ENCODE results near the gene ARL5C.

ARL5C gene

DNA sequence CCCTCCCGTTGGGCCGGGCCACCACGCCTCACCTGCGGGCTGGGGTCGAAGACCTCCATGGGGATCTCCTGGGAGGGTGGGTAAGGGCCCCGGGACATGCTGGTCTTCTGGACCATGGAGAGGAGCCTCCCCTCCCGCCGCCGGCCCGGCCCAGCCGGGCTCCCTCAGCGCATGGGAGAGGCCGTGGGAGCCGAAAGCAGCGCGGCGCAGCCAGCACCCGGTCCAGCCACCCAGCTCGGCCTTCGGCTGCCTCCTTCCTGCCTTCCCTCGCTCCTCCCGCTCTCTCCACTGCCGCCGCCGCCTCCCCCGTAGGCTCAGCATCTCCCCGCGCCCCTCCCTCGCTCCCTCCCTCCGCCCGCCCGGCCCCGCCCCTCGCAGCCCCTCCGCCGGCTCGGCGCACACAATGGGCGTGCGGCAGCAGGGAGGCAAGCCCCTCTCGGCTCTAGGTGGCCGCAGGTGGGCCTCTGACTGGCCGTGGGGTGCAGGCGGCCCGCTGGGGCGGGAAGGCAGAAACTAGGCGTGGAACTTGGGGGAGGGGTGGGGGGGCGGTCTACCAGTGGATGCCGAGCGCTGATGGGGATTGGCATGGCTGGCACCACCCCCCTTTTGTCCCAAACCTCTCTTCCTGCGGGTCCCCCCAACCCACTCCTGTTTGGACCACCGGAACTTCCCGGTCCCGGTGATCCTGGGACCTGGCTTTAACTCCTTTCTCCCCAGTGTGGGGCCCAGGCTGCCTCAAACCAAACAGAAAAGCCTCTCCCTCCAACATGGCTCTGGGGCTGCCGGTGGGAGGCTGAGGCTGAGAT lies 31.6 kb upstream of the ARL5C start, which contains the start of gene CACNB1 (continued):
- TF ChIP-seq, protein P1, sequence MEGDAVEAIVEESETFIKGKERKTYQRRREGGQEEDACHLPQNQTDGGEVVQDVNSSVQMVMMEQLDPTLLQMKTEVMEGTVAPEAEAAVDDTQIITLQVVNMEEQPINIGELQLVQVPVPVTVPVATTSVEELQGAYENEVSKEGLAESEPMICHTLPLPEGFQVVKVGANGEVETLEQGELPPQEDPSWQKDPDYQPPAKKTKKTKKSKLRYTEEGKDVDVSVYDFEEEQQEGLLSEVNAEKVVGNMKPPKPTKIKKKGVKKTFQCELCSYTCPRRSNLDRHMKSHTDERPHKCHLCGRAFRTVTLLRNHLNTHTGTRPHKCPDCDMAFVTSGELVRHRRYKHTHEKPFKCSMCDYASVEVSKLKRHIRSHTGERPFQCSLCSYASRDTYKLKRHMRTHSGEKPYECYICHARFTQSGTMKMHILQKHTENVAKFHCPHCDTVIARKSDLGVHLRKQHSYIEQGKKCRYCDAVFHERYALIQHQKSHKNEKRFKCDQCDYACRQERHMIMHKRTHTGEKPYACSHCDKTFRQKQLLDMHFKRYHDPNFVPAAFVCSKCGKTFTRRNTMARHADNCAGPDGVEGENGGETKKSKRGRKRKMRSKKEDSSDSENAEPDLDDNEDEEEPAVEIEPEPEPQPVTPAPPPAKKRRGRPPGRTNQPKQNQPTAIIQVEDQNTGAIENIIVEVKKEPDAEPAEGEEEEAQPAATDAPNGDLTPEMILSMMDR (tag by site-specific recombination; IDR thresholded peaks at IDR 0.05), result no peak
- TF ChIP-seq ZSCAN30 (tag by site-specific recombination; IDR thresholded peaks at IDR 0.05) (0 out of 2 replicates have a peak, but pooled peaks have one; percentile 30), ZNF16 (tag by site-specific recombination; IDR thresholded peaks at IDR 0.05; ENCODE audit: low read depth) (no peak), HOXA7 (CRISPR knock-in tag; IDR thresholded peaks at IDR 0.05; ENCODE audit: borderline replicate concordance) (no peak), ZNF311 (tag by site-specific recombination; IDR thresholded peaks at IDR 0.05; ENCODE audit: borderline replicate concordance) (no peak), ZBTB48 (tag by site-specific recombination; IDR thresholded peaks at IDR 0.05) (no peak), ZNF529 (tag by site-specific recombination; IDR thresholded peaks at IDR 0.05; ENCODE audit: insufficient replicate concordance) (no peak), ZBTB21 (tag by site-specific recombination; IDR thresholded peaks at IDR 0.05) (no peak), MEIS1 (CRISPR knock-in tag; IDR thresholded peaks at IDR 0.05; ENCODE audit: borderline replicate concordance) (no peak), BCL11B (tag by site-specific recombination; IDR thresholded peaks at IDR 0.05; ENCODE audit: low read depth) (no peak), ZNF239 (tag by site-specific recombination; IDR thresholded peaks at IDR 0.05) (no peak)
- TF ChIP-seq, protein P2, sequence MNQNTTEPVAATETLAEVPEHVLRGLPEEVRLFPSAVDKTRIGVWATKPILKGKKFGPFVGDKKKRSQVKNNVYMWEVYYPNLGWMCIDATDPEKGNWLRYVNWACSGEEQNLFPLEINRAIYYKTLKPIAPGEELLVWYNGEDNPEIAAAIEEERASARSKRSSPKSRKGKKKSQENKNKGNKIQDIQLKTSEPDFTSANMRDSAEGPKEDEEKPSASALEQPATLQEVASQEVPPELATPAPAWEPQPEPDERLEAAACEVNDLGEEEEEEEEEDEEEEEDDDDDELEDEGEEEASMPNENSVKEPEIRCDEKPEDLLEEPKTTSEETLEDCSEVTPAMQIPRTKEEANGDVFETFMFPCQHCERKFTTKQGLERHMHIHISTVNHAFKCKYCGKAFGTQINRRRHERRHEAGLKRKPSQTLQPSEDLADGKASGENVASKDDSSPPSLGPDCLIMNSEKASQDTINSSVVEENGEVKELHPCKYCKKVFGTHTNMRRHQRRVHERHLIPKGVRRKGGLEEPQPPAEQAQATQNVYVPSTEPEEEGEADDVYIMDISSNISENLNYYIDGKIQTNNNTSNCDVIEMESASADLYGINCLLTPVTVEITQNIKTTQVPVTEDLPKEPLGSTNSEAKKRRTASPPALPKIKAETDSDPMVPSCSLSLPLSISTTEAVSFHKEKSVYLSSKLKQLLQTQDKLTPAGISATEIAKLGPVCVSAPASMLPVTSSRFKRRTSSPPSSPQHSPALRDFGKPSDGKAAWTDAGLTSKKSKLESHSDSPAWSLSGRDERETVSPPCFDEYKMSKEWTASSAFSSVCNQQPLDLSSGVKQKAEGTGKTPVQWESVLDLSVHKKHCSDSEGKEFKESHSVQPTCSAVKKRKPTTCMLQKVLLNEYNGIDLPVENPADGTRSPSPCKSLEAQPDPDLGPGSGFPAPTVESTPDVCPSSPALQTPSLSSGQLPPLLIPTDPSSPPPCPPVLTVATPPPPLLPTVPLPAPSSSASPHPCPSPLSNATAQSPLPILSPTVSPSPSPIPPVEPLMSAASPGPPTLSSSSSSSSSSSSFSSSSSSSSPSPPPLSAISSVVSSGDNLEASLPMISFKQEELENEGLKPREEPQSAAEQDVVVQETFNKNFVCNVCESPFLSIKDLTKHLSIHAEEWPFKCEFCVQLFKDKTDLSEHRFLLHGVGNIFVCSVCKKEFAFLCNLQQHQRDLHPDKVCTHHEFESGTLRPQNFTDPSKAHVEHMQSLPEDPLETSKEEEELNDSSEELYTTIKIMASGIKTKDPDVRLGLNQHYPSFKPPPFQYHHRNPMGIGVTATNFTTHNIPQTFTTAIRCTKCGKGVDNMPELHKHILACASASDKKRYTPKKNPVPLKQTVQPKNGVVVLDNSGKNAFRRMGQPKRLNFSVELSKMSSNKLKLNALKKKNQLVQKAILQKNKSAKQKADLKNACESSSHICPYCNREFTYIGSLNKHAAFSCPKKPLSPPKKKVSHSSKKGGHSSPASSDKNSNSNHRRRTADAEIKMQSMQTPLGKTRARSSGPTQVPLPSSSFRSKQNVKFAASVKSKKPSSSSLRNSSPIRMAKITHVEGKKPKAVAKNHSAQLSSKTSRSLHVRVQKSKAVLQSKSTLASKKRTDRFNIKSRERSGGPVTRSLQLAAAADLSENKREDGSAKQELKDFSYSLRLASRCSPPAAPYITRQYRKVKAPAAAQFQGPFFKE (tag by site-specific recombination; IDR thresholded peaks at IDR 0.05; ENCODE audit: borderline replicate concordance), result no peak
- TF ChIP-seq, protein P3, sequence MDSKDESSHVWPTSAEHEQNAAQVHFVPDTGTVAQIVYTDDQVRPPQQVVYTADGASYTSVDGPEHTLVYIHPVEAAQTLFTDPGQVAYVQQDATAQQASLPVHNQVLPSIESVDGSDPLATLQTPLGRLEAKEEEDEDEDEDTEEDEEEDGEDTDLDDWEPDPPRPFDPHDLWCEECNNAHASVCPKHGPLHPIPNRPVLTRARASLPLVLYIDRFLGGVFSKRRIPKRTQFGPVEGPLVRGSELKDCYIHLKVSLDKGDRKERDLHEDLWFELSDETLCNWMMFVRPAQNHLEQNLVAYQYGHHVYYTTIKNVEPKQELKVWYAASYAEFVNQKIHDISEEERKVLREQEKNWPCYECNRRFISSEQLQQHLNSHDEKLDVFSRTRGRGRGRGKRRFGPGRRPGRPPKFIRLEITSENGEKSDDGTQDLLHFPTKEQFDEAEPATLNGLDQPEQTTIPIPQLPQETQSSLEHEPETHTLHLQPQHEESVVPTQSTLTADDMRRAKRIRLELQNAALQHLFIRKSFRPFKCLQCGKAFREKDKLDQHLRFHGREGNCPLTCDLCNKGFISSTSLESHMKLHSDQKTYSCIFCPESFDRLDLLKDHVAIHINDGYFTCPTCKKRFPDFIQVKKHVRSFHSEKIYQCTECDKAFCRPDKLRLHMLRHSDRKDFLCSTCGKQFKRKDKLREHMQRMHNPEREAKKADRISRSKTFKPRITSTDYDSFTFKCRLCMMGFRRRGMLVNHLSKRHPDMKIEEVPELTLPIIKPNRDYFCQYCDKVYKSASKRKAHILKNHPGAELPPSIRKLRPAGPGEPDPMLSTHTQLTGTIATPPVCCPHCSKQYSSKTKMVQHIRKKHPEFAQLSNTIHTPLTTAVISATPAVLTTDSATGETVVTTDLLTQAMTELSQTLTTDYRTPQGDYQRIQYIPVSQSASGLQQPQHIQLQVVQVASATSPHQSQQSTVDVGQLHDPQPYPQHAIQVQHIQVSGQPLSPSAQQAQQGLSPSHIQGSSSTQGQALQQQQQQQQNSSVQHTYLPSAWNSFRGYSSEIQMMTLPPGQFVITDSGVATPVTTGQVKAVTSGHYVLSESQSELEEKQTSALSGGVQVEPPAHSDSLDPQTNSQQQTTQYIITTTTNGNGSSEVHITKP (tag by site-specific recombination; IDR thresholded peaks at IDR 0.05), result peak; percentile 55; the same call in 1 of the 2 replicates
- TF ChIP-seq, protein P4, sequence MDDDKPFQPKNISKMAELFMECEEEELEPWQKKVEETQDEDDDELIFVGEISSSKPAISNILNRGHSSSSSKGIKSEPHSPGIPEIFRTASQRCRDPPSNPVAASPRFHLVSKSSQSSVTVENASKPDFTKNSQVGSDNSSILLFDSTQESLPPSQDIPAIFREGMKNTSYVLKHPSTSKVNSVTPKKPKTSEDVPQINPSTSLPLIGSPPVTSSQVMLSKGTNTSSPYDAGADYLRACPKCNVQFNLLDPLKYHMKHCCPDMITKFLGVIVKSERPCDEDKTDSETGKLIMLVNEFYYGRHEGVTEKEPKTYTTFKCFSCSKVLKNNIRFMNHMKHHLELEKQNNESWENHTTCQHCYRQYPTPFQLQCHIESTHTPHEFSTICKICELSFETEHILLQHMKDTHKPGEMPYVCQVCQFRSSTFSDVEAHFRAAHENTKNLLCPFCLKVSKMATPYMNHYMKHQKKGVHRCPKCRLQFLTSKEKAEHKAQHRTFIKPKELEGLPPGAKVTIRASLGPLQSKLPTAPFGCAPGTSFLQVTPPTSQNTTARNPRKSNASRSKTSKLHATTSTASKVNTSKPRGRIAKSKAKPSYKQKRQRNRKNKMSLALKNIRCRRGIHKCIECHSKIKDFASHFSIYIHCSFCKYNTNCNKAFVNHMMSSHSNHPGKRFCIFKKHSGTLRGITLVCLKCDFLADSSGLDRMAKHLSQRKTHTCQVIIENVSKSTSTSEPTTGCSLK (tag by site-specific recombination; IDR thresholded peaks at IDR 0.05), result no peak
- TF ChIP-seq, protein P5, sequence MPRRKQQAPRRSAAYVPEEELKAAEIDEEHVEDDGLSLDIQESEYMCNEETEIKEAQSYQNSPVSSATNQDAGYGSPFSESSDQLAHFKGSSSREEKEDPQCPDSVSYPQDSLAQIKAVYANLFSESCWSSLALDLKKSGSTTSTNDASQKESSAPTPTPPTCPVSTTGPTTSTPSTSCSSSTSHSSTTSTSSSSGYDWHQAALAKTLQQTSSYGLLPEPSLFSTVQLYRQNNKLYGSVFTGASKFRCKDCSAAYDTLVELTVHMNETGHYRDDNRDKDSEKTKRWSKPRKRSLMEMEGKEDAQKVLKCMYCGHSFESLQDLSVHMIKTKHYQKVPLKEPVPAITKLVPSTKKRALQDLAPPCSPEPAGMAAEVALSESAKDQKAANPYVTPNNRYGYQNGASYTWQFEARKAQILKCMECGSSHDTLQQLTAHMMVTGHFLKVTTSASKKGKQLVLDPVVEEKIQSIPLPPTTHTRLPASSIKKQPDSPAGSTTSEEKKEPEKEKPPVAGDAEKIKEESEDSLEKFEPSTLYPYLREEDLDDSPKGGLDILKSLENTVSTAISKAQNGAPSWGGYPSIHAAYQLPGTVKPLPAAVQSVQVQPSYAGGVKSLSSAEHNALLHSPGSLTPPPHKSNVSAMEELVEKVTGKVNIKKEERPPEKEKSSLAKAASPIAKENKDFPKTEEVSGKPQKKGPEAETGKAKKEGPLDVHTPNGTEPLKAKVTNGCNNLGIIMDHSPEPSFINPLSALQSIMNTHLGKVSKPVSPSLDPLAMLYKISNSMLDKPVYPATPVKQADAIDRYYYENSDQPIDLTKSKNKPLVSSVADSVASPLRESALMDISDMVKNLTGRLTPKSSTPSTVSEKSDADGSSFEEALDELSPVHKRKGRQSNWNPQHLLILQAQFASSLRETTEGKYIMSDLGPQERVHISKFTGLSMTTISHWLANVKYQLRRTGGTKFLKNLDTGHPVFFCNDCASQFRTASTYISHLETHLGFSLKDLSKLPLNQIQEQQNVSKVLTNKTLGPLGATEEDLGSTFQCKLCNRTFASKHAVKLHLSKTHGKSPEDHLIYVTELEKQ (tag by site-specific recombination; IDR thresholded peaks at IDR 0.05; ENCODE audit: borderline replicate concordance), result no peak
- TF ChIP-seq, protein P6, sequence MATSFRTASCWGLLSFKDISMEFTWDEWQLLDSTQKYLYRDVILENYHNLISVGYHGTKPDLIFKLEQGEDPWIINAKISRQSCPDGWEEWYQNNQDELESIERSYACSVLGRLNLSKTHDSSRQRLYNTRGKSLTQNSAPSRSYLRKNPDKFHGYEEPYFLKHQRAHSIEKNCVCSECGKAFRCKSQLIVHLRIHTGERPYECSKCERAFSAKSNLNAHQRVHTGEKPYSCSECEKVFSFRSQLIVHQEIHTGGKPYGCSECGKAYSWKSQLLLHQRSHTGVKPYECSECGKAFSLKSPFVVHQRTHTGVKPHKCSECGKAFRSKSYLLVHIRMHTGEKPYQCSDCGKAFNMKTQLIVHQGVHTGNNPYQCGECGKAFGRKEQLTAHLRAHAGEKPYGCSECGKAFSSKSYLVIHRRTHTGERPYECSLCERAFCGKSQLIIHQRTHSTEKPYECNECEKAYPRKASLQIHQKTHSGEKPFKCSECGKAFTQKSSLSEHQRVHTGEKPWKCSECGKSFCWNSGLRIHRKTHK (tag by site-specific recombination; IDR thresholded peaks at IDR 0.05), result no peak
- TF ChIP-seq, protein P7, sequence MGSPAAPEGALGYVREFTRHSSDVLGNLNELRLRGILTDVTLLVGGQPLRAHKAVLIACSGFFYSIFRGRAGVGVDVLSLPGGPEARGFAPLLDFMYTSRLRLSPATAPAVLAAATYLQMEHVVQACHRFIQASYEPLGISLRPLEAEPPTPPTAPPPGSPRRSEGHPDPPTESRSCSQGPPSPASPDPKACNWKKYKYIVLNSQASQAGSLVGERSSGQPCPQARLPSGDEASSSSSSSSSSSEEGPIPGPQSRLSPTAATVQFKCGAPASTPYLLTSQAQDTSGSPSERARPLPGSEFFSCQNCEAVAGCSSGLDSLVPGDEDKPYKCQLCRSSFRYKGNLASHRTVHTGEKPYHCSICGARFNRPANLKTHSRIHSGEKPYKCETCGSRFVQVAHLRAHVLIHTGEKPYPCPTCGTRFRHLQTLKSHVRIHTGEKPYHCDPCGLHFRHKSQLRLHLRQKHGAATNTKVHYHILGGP (tag by site-specific recombination; IDR thresholded peaks at IDR 0.05), result no peak
